A549 (cell line): ENCODE results near the gene LIN28A. TPM values are rescaled to one million over a fixed set of nuclear protein-coding genes. Genes with fewer than 3 reads are reported as not detected.
A peak's percentile ranks its signal among the peaks of the same experiment; 100 is the strongest.

Experiments
- ATAC-seq, 2 experiments: fragments of 200-7000 bp in 1 of 2; fragments of >200 bp in 1 of 2; cut with Nextera tagmentation in 1 of 2; cut with Tn5 transposase in 1 of 2; 3 replicates each; pipeline versions ENCODE4 v1.8.0 to v1.9.1; 2018 to 2020; ENCODE audit warnings: mild to moderate bottlenecking in 1 of 2, moderate library complexity in 1 of 2
- CTCF ChIA-PET: fragments of 300-600 bp; sonication (Branson Sonifier 250); formaldehyde crosslinking; extraction: SDS; loops from one replicate; lab custom pipeline; 2021; ENCODE audit warnings: antibody characterized with exemption, inconsistent platforms; lab: Yijun Ruan, JAX
- POLR2A ChIA-PET: fragments of 350-600 bp; formaldehyde crosslinking; extraction: SDS; loops from one replicate; lab custom pipeline; 2021; ENCODE audit warnings: antibody characterized with exemption, inconsistent platforms; lab: Yijun Ruan, JAX
- DNase-seq, 2 experiments: peaks; one replicate each; pipeline versions ENCODE4 v3.0.0 to v3.0.0-alpha.2; 2011 to 2016; ENCODE audit warnings: low read depth in 1 of 2, low spot score in 1 of 2
- FAIRE-seq: peaks from 2 replicates; lab custom pipeline; 2011; peaks lifted over from hg19 to GRCh38; lab: Jason Lieb, UNC
- H3K27ac ChIP-seq, 2 experiments: fragments of >200 bp; sonication (Bioruptor Twin); formaldehyde crosslinking; 3 replicates each; pipeline ENCODE4 v1.5.1; 2016 to 2017
- H3K4me1 ChIP-seq: fragments of >200 bp; sonication (Bioruptor Twin); formaldehyde crosslinking; 3 replicates; pipeline ENCODE4 v1.6.1; 2016
- H3K4me2 ChIP-seq: fragments of >200 bp; sonication (Bioruptor Twin); formaldehyde crosslinking; 3 replicates; pipeline ENCODE4 v1.6.1; 2016
- H3K4me3 ChIP-seq: fragments of >200 bp; sonication (Bioruptor Twin); formaldehyde crosslinking; 3 replicates; pipeline ENCODE4 v1.5.1; 2016
- H3K9me3 ChIP-seq: fragments of >200 bp; sonication (Bioruptor Twin); formaldehyde crosslinking; 3 replicates; pipeline ENCODE4 v1.6.1; 2016
- FOSL2 ChIP-seq, 2 experiments: fragments of 450-650 bp in 1 of 2; fragments of >200 bp in 1 of 2; sonication (Bioruptor Twin) in 1 of 2; formaldehyde crosslinking; IDR thresholded peaks; 2 replicates each; pipeline versions ENCODE4 v1.5.0 to v1.6.1; 2016 to 2020; ENCODE audit warnings: mild to moderate bottlenecking in 1 of 2, moderate library complexity in 1 of 2
- HOXA7 ChIP-seq: fragments of 250-450 bp; sonication (Bioruptor Pico); IDR thresholded peaks from 2 replicates; pipeline ENCODE4 v1.5.0; 2020; ENCODE audit warnings: mild to moderate bottlenecking, moderate library complexity
- HOXB5 ChIP-seq: fragments of 250-450 bp; sonication (Bioruptor Pico); IDR thresholded peaks from 2 replicates; pipeline ENCODE4 v1.5.0; 2020; ENCODE audit warnings: mild to moderate bottlenecking, moderate library complexity
- JUN ChIP-seq, 2 experiments: fragments of >200 bp; sonication (Bioruptor Twin); formaldehyde crosslinking; IDR thresholded peaks; 2 replicates in 1 of 2; 3 replicates in 1 of 2; pipeline ENCODE4 v1.6.1; 2016 to 2017
- NFE2L2 ChIP-seq: fragments of 150-350 bp; conservative IDR thresholded peaks from 2 replicates; pipeline ENCODE4 v1.6.1; 2014; ENCODE audit warnings: low read length
- NR3C1 ChIP-seq: fragments of >200 bp; sonication (Bioruptor Twin); formaldehyde crosslinking; IDR thresholded peaks from 3 replicates; pipeline ENCODE4 v1.6.1; 2017
- POLR2AphosphoS2 ChIP-seq: conservative IDR thresholded peaks from 2 replicates; pipeline ENCODE4 v1.6.1; 2012; ENCODE audit warnings: low read length, improper control_type of control experiment, inconsistent platforms
- RCOR1 ChIP-seq: fragments of 150-350 bp; IDR thresholded peaks from 2 replicates; pipeline ENCODE4 v1.6.1; 2014; ENCODE audit warnings: antibody characterized with exemption, low read length, low read depth
- RNF2 ChIP-seq: fragments of 200-600 bp; sonication (generic); IDR thresholded peaks from 2 replicates; pipeline ENCODE4 v1.6.1; 2016; ENCODE audit warnings: low read depth, mild to moderate bottlenecking, antibody characterized with exemption, moderate library complexity, borderline replicate concordance
- TFCP2L1 ChIP-seq: fragments of 250-450 bp; sonication (Bioruptor Pico); IDR thresholded peaks from 2 replicates; pipeline ENCODE4 v1.5.0; 2021; ENCODE audit warnings: mild to moderate bottlenecking
- TP53 ChIP-seq: fragments of 250-450 bp; sonication (Bioruptor Pico); IDR thresholded peaks from 2 replicates; pipeline ENCODE4 v1.5.0; 2021; ENCODE audit warnings: mild to moderate bottlenecking, moderate library complexity
- ZC3H11A ChIP-seq: fragments of 450-650 bp; IDR thresholded peaks from 2 replicates; pipeline ENCODE4 v1.6.1; 2014; ENCODE audit warnings: antibody characterized with exemption, mild to moderate bottlenecking
- ZSCAN20 ChIP-seq: fragments of 250-450 bp; sonication (Bioruptor Pico); IDR thresholded peaks from 2 replicates; pipeline ENCODE4 v1.8.0; 2022; ENCODE audit warnings: mild to moderate bottlenecking, moderate library complexity
- WGBS: methylation state at CpG from one replicate; pipeline ENCODE4 v1.1.6; 2017; ENCODE audit errors: missing lambda C conversion rate; 5-methylcytosine and 5-hydroxymethylcytosine counted together
- polyA plus RNA-seq, 4 experiments: library from polyadenylated mRNA; depleted of rRNA in 3 of 4; stranded (reverse); fragments of >200 nt; fragmentation: RNase III in 1 of 4; extraction: RNeasy Plus Mini Kit Qiagen cat#74134 plus additional on column Dnase treatment in 1 of 4; gene quantifications; 2 replicates in 3 of 4; 3 replicates in 1 of 4; pipeline ENCODE4 v1.2.3, GENCODE V29; 2011 to 2017
- TF ChIP-seq, protein P1 (sequence below): fragments of >200 bp; sonication (Bioruptor Twin); formaldehyde crosslinking; IDR thresholded peaks from 2 replicates; pipeline ENCODE4 v1.6.1; 2016
- TF ChIP-seq, protein P2 (sequence below): fragments of 250-450 bp; sonication (Bioruptor Pico); IDR thresholded peaks from 2 replicates; pipeline ENCODE4 v1.5.0; 2020; ENCODE audit warnings: low read depth, mild to moderate bottlenecking, moderate library complexity
- TF ChIP-seq, protein P3 (sequence below): fragments of >200 bp; sonication (Bioruptor Twin); formaldehyde crosslinking; IDR thresholded peaks from 3 replicates; pipeline ENCODE4 v1.6.1; 2016
- TF ChIP-seq, protein P4 (sequence below): fragments of 200-600 bp; sonication (generic); IDR thresholded peaks from 2 replicates; pipeline ENCODE4 v1.6.1; 2016; ENCODE audit warnings: antibody characterized with exemption, mild to moderate bottlenecking, moderate library complexity
- TF ChIP-seq, protein P5 (sequence below): IDR thresholded peaks from 2 replicates; pipeline ENCODE4 v1.6.1; 2012; ENCODE audit warnings: low read depth, borderline replicate concordance
- TF ChIP-seq, protein P6 (sequence below): fragments of 150-350 bp; IDR thresholded peaks from 2 replicates; pipeline ENCODE4 v1.6.1; 2014; ENCODE audit warnings: low read depth, mild to moderate bottlenecking, low read length
- TF ChIP-seq, protein P7 (sequence below): fragments of 450-650 bp; IDR thresholded peaks from 2 replicates; pipeline ENCODE4 v1.6.1; 2014; ENCODE audit warnings: antibody characterized with exemption

The LIN28A gene
- polyA plus RNA-seq, 2 of the 4 experiments (the other 2 are of a cell fraction) = 0.03 to 0.04 TPM

DNA sequence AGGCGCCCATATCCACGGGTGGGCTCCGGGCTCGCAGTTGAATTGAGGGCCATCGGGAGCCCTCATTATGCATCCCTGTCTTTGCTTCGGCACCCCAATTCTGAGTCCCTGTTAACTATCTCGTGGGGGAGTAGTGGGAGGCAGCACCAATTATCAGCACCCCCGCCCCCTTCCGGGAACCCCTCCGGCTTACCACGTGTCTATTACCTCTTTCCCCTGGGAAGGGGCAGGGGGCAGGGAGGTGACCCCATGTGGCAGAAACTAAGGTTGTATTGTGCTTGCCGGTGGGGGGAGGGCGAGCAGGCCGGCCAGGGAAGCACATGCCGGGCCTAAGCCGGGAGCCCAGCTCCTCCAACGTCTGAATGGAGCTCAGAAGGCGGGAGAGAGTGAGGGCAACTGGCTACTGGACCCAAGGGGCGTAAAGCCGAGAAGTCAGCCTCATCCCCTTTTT lies 1.0 kb downstream of the LIN28A start:
- no peak overlapping the region for H3K4me2 ChIP-seq
- peaks cover 13% of the 10 kb centered on the region for H3K4me1 ChIP-seq
- no peak for ATAC-seq
- CTCF ChIA-PET = interaction anchor here (1.9 kb wide), 1 partner anchor 136 kb away, joined by 4 read pairs; no protein-coding TSS in a partner anchor
- H3K4me3 ChIP-seq = no peak overlapping the region
- no peak for FAIRE-seq
- no peaks in the 10 kb centered on the region for H3K9me3 ChIP-seq
- WGBS = 89% methylated on average over 11 of the region's 20 CpGs
- no peak for TF ChIP-seq RNF2
- TF ChIP-seq, protein P1, sequence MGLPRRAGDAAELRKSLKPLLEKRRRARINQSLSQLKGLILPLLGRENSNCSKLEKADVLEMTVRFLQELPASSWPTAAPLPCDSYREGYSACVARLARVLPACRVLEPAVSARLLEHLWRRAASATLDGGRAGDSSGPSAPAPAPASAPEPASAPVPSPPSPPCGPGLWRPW = no peak
- no peak for TF ChIP-seq RCOR1
- TF ChIP-seq, protein P2, sequence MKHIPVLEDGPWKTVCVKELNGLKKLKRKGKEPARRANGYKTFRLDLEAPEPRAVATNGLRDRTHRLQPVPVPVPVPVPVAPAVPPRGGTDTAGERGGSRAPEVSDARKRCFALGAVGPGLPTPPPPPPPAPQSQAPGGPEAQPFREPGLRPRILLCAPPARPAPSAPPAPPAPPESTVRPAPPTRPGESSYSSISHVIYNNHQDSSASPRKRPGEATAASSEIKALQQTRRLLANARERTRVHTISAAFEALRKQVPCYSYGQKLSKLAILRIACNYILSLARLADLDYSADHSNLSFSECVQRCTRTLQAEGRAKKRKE (CRISPR knock-in tag) = no peak
- TF ChIP-seq NR3C1 = no peak
- TF ChIP-seq HOXB5 = no peak
- no peak for TF ChIP-seq ZSCAN20 (CRISPR knock-in tag)
- TF ChIP-seq, protein P3, sequence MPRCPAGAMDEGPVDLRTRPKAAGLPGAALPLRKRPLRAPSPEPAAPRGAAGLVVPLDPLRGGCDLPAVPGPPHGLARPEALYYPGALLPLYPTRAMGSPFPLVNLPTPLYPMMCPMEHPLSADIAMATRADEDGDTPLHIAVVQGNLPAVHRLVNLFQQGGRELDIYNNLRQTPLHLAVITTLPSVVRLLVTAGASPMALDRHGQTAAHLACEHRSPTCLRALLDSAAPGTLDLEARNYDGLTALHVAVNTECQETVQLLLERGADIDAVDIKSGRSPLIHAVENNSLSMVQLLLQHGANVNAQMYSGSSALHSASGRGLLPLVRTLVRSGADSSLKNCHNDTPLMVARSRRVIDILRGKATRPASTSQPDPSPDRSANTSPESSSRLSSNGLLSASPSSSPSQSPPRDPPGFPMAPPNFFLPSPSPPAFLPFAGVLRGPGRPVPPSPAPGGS = no peak
- TF ChIP-seq FOSL2 (IDR thresholded peaks at IDR 0.05) = no peak
- no peak for TF ChIP-seq FOSL2 (CRISPR knock-in tag; IDR thresholded peaks at IDR 0.05)
- TF ChIP-seq NFE2L2 = no peak
- TF ChIP-seq TFCP2L1 (CRISPR knock-in tag) = no peak
- TF ChIP-seq JUN (IDR thresholded peaks at IDR 0.05) = no peak
- TF ChIP-seq, protein P4, sequence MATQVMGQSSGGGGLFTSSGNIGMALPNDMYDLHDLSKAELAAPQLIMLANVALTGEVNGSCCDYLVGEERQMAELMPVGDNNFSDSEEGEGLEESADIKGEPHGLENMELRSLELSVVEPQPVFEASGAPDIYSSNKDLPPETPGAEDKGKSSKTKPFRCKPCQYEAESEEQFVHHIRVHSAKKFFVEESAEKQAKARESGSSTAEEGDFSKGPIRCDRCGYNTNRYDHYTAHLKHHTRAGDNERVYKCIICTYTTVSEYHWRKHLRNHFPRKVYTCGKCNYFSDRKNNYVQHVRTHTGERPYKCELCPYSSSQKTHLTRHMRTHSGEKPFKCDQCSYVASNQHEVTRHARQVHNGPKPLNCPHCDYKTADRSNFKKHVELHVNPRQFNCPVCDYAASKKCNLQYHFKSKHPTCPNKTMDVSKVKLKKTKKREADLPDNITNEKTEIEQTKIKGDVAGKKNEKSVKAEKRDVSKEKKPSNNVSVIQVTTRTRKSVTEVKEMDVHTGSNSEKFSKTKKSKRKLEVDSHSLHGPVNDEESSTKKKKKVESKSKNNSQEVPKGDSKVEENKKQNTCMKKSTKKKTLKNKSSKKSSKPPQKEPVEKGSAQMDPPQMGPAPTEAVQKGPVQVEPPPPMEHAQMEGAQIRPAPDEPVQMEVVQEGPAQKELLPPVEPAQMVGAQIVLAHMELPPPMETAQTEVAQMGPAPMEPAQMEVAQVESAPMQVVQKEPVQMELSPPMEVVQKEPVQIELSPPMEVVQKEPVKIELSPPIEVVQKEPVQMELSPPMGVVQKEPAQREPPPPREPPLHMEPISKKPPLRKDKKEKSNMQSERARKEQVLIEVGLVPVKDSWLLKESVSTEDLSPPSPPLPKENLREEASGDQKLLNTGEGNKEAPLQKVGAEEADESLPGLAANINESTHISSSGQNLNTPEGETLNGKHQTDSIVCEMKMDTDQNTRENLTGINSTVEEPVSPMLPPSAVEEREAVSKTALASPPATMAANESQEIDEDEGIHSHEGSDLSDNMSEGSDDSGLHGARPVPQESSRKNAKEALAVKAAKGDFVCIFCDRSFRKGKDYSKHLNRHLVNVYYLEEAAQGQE = no peak
- TF ChIP-seq TP53 (CRISPR knock-in tag) = no peak
- no peak for DNase-seq
- POLR2A ChIA-PET = no interaction called here
- H3K27ac ChIP-seq = no peak overlapping the region

DNA sequence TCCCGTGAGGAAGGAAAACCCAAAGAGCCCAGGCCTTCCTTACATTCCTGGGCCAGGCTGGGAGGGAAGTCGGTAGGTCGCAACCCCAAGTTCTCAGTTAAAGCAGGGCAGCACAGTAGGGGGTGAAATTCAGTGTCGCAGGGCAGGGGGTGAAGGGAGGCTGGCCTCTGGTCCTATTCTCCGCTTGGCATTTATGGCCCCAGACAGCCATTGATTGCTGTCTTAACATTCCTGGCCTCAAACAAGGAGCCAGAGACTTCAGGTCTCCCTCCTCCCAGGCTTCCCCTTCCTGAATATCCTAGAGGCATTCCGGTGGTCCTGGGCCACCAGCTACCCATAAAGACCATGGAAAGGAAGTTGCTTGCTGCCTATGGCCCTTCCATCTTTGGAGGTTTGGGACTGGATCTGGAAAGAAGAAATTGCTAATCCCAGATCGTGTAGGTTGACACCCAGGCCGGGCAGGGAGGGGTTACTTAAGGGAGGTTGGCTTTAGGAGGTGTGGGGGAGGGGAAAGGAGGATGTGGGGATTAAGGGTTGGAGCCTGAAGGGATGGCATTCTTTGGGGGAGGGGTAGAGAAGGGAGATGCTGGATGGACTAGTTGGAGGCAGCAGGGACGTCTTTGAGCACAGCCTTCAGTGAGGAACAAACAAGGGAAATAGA lies 1.7 kb downstream of the LIN28A start:
- Histone ChIP-seq H3K9me3 (no peaks in the 10 kb centered on the region), H3K4me3 (no peak overlapping the region), H3K4me1 (peaks cover 13% of the 10 kb centered on the region), H3K27ac (no peak overlapping the region), H3K4me2 (no peak overlapping the region)
- no peak for ATAC-seq
- FAIRE-seq = no peak
- peak in 1 of 2 experiments; percentile 23 for DNase-seq
- ChIA-PET CTCF (interaction anchor here (1.0 to 1.9 kb wide), 3 partner anchors 22 to 345 kb away, joined by 3 to 4 read pairs (median 3); no protein-coding TSS in a partner anchor), POLR2A (no interaction called here)
- WGBS = 67% methylated on average over 9 of the region's 9 CpGs
- TF ChIP-seq ZC3H11A (no peak), NR3C1 (no peak), FOSL2 (IDR thresholded peaks at IDR 0.05) (no peak), FOSL2 (CRISPR knock-in tag; IDR thresholded peaks at IDR 0.05) (no peak), HOXA7 (no peak), POLR2AphosphoS2 (no peak)
- TF ChIP-seq, protein P5, sequence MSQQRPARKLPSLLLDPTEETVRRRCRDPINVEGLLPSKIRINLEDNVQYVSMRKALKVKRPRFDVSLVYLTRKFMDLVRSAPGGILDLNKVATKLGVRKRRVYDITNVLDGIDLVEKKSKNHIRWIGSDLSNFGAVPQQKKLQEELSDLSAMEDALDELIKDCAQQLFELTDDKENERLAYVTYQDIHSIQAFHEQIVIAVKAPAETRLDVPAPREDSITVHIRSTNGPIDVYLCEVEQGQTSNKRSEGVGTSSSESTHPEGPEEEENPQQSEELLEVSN = no peak
- TF ChIP-seq, protein P6, sequence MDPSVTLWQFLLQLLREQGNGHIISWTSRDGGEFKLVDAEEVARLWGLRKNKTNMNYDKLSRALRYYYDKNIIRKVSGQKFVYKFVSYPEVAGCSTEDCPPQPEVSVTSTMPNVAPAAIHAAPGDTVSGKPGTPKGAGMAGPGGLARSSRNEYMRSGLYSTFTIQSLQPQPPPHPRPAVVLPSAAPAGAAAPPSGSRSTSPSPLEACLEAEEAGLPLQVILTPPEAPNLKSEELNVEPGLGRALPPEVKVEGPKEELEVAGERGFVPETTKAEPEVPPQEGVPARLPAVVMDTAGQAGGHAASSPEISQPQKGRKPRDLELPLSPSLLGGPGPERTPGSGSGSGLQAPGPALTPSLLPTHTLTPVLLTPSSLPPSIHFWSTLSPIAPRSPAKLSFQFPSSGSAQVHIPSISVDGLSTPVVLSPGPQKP = no peak
- TF ChIP-seq, protein P4 = no peak
- TF ChIP-seq, protein P7, sequence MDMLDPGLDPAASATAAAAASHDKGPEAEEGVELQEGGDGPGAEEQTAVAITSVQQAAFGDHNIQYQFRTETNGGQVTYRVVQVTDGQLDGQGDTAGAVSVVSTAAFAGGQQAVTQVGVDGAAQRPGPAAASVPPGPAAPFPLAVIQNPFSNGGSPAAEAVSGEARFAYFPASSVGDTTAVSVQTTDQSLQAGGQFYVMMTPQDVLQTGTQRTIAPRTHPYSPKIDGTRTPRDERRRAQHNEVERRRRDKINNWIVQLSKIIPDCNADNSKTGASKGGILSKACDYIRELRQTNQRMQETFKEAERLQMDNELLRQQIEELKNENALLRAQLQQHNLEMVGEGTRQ = no peak
